ENCODE data around the gene PIP5K1C.

PIP5K1C gene

GRCh38 chr19:3621689-3622088 lies 78.6 kb downstream of the PIP5K1C start:
- DNase-seq, result no peak

GRCh38 chr19:3620817-3621547 lies 79.3 kb downstream of the PIP5K1C start:
- DNase-seq, result no peak

GRCh38 chr19:3620145-3620816 lies 80.0 kb downstream of the PIP5K1C start:
- DNase-seq, result no peak

- DNase-seq, result no peak
These were observed 80.6 kb downstream of the PIP5K1C start for GRCh38 chr19:3619631-3620012.

GRCh38 chr19:3618811-3619630 lies 81.2 kb downstream of the PIP5K1C start:
- no peak for DNase-seq

- DNase-seq, result peak; percentile 49
These were observed 82.0 kb downstream of the PIP5K1C start for GRCh38 chr19:3618144-3618810.

- no peak for DNase-seq
These were observed 82.8 kb downstream of the PIP5K1C start for GRCh38 chr19:3617463-3617862.

GRCh38 chr19:3615524-3616135 lies 84.6 kb downstream of the PIP5K1C start:
- DNase-seq, result no peak

GRCh38 chr19:3614858-3615505 lies 85.3 kb downstream of the PIP5K1C start:
- DNase-seq, result no peak

GRCh38 chr19:3613818-3614661 lies 86.2 kb downstream of the PIP5K1C start:
- DNase-seq, result no peak

GRCh38 chr19:3612901-3613741 lies 87.1 kb downstream of the PIP5K1C start:
- DNase-seq, result no peak

GRCh38 chr19:3612330-3612729 lies 87.9 kb downstream of the PIP5K1C start:
- no peak for DNase-seq

GRCh38 chr19:3611841-3612240 lies 88.4 kb downstream of the PIP5K1C start:
- no peak for DNase-seq

GRCh38 chr19:3610745-3611717 lies 89.2 kb downstream of the PIP5K1C start:
- DNase-seq, result no peak

GRCh38 chr19:3609779-3610719 lies 90.2 kb downstream of the PIP5K1C start:
- DNase-seq, result no peak

GRCh38 chr19:3608750-3609322 lies 91.4 kb downstream of the PIP5K1C start:
- no peak for DNase-seq

- no peak for DNase-seq
These were observed 92.1 kb downstream of the PIP5K1C start for GRCh38 chr19:3608079-3608641.

Data from activated gamma-delta T cell treated with Interleukin-2 at 50 U/mL for 16 hours (primary cell).